SJSA1 (cell line): ENCODE results near the gene ARF1. TPM values are rescaled to one million over a fixed set of nuclear protein-coding genes. Genes with fewer than 3 reads are reported as not detected.

ENCODE experiments used
- DNase-seq, 2 experiments: peaks; one replicate each; pipeline ENCODE4 v3.0.0-alpha.2; 2015 to 2020; ENCODE audit warnings: low spot score in 2 of 2, low read depth in 1 of 2
- H3K27ac ChIP-seq: fragments of 250-450 bp; sonication (Bioruptor Pico); 2 replicates; pipeline ENCODE4 v1.5.1; 2020; ENCODE audit warnings: mild to moderate bottlenecking, moderate library complexity
- H3K27me3 ChIP-seq: fragments of 250-450 bp; sonication (Bioruptor Pico); replicated peaks from 2 replicates; pipeline ENCODE4 v1.5.1; 2020; ENCODE audit warnings: mild to moderate bottlenecking, moderate library complexity
- H3K36me3 ChIP-seq: fragments of 250-450 bp; sonication (Bioruptor Pico); 2 replicates; pipeline ENCODE4 v1.5.1; 2020; ENCODE audit warnings: mild to moderate bottlenecking
- H3K4me1 ChIP-seq: fragments of 250-450 bp; sonication (Bioruptor Pico); replicated peaks from 2 replicates; pipeline ENCODE4 v1.6.1; 2021; ENCODE audit warnings: mild to moderate bottlenecking
- H3K4me3 ChIP-seq: fragments of 250-450 bp; sonication (Bioruptor Pico); 2 replicates; pipeline ENCODE4 v1.5.1; 2020; ENCODE audit warnings: mild to moderate bottlenecking
- H3K9me3 ChIP-seq: fragments of 250-450 bp; sonication (Bioruptor Pico); replicated peaks from 2 replicates; pipeline ENCODE4 v1.5.1; 2020; ENCODE audit warnings: mild to moderate bottlenecking
- total RNA-seq: library from RNA; depleted of rRNA; stranded (reverse); fragments of >200 nt; shearing (Covaris generic); gene quantifications from 2 replicates; pipeline ENCODE4 v1.2.3, GENCODE V29; 2014

ARF1 gene
- total RNA-seq, 1 experiment from 2014 or later, result 212 TPM

DNA sequence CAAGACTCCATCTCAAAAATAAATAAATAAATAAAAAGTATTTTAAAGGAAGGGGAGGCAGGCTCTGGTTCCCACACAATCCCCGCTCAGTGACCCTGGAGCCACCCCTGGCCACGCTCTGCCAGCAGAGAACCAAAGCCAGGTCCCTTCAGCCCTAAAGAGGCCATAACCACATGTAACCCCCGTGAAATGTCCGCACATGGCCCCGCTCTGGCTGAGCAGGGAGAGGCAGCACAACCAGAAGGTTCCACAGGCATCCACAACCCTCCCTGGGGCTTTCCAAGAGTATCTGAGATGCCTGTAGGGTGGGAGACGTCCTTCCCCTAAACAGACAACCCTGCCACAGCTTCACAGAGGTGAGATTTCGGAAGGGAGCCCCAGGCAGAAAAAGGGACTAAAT is 1.4 kb upstream of the ARF1 start:
- Histone ChIP-seq H3K27me3 (no peaks in the 10 kb centered on the region), H3K4me1 (peaks cover 35% of the 10 kb centered on the region), H3K4me3 (peak overlapping the region; percentile 98; the same call in 1 of the 2 replicates), H3K36me3 (peaks cover 37% of the 10 kb centered on the region), H3K9me3 (no peaks in the 10 kb centered on the region), H3K27ac (no peak overlapping the region)
- DNase-seq, result no peak

DNA sequence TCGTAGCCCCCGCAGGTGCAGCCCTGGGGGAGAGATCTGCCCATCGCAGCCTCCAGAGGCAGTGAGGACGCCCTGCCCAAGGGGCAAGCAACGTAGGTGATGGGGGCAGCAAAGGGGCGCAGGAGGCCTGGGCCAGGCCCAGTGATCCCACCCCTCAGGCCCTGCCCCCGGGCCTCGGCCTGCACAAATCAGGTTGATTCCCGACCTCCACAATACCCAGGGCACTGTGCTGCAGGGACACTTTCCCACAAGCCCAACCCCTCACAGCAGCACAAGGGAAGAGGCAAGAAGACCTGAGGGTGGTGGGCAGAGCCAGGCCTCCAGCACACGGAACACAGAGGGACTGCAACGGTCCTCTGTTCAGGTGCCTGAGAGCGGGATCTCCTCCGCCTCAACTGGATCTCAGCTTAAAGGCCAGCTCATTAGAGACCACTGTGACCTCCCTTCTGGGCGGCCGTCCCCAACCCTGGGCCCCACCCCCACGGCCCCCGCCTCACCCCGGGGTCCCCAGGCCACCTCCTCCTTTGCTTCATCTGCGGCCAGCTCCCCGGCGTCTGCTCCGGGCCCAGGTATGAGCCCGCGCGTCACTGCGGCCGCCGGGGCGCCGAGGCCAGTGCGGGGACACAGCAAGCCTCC is 812 bp upstream of the ARF1 start:
- no peaks in the 10 kb centered on the region for H3K27me3 ChIP-seq
- no peaks in the 10 kb centered on the region for H3K9me3 ChIP-seq
- H3K4me1 ChIP-seq, result peaks cover 41% of the 10 kb centered on the region
- H3K36me3 ChIP-seq, result peaks cover 37% of the 10 kb centered on the region
- peak overlapping the region; percentile 98 for H3K4me3 ChIP-seq
- peak overlapping the region; percentile 97 for H3K27ac ChIP-seq
- no peak for DNase-seq

DNA sequence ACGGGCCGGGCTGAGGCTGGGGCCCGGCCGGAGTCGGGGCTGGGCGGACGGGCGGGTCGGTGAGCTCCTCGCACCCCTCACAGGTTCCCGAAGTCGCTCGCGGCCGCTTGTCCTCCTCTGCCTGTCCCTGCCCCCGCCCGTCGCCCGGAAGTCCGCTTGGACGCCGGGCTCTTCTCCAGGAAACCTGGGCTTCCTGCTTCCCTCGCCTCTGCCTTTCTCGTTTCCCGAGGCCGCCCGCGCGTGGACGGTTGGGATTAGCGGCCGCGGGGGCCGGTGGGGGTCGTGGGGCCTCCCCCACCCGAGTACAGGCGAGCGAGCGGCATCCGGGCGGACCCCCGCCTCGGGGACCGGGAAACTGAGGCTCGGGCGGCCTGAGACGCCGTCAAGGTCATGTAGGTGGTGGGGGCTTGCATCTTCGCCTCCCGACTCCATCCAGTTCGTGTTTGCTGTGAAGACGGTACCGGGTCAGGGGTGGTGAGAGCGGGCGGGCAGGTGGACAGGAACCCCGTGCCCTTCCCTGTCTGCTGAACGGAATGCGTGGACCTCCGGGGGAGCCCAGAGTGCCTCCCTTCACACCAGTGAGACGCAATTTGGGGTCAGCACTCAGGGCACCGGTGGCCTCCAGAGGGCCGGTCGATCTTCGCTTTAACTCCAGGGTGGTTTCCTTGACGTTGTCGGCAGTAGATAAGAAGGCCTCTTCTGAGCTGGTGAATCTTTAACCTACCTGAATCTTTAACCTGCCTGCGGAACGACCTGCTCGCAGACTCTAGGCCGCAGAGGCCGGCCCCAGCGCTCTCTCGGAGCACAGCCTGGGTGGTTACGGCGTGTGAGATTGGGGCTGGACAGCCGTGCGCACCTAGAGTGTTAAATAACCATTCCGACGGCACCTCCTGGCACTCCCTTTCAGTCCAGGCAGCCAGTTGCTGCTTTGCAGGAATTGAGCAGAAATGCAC is 686 bp downstream of the ARF1 start:
- Histone ChIP-seq H3K4me1 (peaks cover 56% of the 10 kb centered on the region), H3K27me3 (no peaks in the 10 kb centered on the region), H3K9me3 (no peaks in the 10 kb centered on the region), H3K4me3 (peak overlapping the region; percentile 98), H3K36me3 (peaks cover 40% of the 10 kb centered on the region), H3K27ac (peak overlapping the region; percentile 97)
- DNase-seq, result peak in 1 of 2 experiments; percentile 33

DNA sequence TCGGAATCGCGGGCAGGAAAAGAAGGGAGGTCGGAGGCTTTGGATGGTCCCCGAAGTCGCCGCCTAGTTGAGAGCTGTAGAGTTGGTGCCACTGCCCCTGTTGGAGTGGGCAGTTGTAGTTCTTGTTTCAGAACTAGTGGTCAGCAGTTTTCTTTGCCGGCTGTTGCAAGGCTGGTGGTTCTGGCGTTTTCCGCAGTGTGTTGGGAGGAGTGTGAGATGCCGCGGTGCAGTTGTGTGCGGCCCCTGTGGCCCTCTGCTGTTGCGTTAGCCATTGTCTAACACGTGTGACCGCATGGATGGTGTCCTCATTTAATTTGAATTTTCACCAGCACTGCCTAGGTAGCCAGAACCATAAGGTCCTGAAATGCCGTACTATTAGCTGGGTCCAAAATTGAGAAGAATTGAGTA is 1.4 kb downstream of the ARF1 start:
- Histone ChIP-seq H3K4me3 (peak overlapping the region; percentile 98), H3K4me1 (peaks cover 62% of the 10 kb centered on the region), H3K27me3 (no peaks in the 10 kb centered on the region), H3K27ac (peak overlapping the region; percentile 97), H3K36me3 (peaks cover 47% of the 10 kb centered on the region), H3K9me3 (no peaks in the 10 kb centered on the region)
- DNase-seq, result peak in 1 of 2 experiments; percentile 36

DNA sequence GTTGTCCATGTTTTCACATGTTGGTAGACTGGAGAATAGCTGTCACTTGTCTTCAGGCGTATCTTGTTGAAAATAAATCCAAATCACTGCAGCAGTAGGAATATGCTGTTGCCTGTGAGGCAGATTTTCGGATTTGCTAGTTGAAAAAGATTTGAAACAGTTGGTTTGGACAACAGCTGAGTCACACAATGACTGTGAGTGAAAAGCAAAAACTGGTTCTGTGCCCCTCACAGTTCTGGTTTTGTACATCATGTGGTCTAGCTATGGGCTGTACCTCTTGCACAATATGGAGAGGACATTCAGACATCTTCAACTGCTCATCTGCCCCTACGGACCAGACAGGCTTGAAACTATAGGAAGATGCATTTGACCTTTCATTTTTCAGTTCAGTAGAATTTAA is 1.8 kb downstream of the ARF1 start:
- Histone ChIP-seq H3K27ac (peak overlapping the region; percentile 97), H3K36me3 (peaks cover 51% of the 10 kb centered on the region), H3K4me3 (peak overlapping the region; percentile 98), H3K9me3 (no peaks in the 10 kb centered on the region), H3K27me3 (no peaks in the 10 kb centered on the region), H3K4me1 (peaks cover 62% of the 10 kb centered on the region)
- DNase-seq, result peak in 1 of 2 experiments; percentile 42

DNA sequence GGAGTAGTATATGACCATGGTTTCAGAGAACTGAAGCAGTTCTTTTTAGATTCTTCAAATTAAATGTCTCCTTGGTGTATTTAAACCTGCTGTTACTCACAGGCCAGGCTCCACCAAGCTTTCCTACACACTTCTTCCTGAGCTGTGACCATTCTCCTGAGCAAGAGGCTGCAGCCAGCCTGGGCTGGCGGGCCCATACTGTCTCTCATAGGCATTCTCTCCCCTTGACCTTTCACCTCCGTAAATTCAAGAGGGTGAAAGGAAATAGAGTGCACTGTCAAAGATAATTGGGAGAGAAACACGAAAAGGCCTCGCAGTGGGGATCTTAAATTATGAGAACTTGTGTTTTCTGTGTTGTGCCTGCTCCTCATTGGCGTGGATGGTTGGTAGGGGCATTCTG is 2.3 kb downstream of the ARF1 start:
- Histone ChIP-seq H3K27me3 (no peaks in the 10 kb centered on the region), H3K9me3 (no peaks in the 10 kb centered on the region), H3K4me3 (peak overlapping the region; percentile 98), H3K4me1 (peaks cover 63% of the 10 kb centered on the region), H3K27ac (no peak overlapping the region), H3K36me3 (peaks cover 55% of the 10 kb centered on the region)
- no peak for DNase-seq

DNA sequence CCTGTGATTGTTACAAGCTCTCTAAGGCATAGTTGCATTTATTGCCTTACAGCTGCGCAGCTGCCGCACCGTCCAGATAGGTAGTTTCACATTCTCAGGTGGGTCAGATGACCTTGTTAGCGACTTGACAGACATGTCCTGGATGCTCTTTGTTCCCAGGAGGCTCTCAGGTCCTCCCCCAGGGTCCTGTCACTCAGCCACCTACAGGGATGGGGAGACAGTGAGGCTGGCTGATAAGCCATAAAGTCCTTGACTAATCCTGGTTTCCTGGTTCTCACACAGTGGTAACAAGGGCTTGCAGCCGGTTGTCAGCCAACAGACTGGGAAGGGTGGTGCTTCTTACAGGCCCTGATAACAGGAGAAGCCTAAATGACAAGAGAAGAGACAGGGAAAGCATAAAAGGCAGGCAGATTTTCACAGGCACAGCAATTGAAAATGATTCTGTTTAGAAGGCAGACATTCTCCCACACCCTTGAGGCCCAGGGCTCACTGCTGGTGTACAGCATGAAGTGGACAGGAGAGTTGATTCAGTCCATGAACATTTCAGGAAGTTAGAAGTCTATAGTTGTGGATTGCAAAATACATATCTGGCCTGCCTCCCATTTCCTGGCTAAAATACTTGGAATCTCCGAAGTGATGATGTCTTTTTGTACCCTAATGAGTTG is 2.9 kb downstream of the ARF1 start:
- Histone ChIP-seq H3K4me3 (no peak overlapping the region), H3K4me1 (peaks cover 69% of the 10 kb centered on the region), H3K27ac (no peak overlapping the region), H3K27me3 (no peaks in the 10 kb centered on the region), H3K9me3 (no peaks in the 10 kb centered on the region), H3K36me3 (peaks cover 61% of the 10 kb centered on the region)
- no peak for DNase-seq

DNA sequence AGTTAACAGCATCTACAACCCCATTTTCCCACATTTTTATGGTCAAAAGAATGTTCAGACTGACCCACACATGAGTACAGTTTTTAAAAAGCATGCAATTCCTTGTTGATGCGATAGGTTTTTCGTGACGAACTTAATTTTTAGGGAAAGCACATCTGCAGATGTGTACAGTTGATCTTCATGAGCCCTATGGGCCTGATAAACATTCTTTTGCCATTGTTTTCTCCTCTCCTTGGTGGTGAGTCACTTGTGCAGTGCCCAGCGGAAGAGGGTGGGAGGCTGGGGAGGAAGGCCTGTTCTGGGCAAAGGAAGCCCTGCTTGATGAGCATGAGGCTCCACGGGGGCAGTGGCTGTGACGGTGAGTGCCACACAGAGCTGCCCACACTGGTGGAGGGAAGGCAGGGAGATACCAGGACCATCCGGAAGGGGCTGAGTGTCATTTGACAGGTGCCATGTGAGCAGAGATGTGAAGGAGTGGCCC is 5.3 kb downstream of the ARF1 start:
- H3K36me3 ChIP-seq, result peaks cover 82% of the 10 kb centered on the region
- H3K4me1 ChIP-seq, result peaks cover 63% of the 10 kb centered on the region

DNA sequence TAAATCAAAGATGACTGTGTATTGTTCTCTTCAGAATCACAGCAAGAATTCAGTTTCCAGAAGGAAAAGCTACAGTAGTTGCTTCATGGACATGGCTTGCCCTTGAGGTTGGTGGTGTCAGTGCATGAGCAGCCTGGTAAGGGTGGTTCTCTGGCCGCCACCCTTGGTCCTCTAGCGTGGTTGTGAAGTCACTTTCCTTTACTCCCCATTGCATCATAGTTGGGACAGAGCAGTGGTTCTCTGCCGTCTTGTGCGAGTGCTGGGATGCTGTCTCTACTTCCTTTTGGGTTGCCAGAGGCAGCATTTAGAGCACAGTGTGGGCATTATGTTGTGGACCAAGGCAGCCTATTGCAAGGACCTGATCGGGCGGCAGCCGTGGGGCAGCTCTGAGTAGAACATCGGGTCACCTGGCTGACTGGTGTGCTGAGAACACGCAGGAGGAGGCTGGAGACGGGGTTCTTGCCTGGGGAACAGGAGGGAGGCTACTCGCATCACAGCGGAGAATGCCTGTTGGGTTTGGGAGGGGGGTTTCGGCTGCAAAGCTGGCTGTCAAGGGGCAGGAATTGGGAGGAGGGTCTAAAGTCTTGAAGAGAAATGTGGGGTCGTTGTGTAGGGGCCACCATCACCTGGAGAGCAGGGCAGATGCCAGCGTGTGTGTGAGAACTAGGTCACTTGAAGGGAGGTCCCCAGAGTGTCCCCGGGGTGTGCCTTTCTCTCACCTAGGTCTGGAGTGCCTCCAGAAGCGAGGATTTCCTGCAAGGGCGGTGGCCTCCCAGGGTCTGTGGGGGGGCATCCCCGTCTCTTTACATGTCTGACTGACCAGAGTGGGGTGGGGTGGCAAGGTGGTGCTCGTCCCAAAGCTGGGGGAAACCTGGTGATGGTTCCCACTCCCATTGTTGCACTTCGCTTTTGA is 6.3 kb downstream of the ARF1 start:
- Histone ChIP-seq H3K27me3 (no peaks in the 10 kb centered on the region), H3K4me1 (peaks cover 60% of the 10 kb centered on the region), H3K9me3 (peaks cover 4% of the 10 kb centered on the region; the same call in 1 of the 2 replicates), H3K4me3 (no peak overlapping the region), H3K36me3 (peaks cover 82% of the 10 kb centered on the region), H3K27ac (peak overlapping the region; percentile 35)
- no peak for DNase-seq

More for the DNA sequence above, 5.3 kb downstream of the ARF1 start:
- no peaks in the 10 kb centered on the region for H3K9me3 ChIP-seq
- H3K4me3 ChIP-seq, result no peak overlapping the region
- no peaks in the 10 kb centered on the region for H3K27me3 ChIP-seq
- peak overlapping the region; percentile 42 for H3K27ac ChIP-seq
- peak; percentile 91 to 92 for DNase-seq

DNA sequence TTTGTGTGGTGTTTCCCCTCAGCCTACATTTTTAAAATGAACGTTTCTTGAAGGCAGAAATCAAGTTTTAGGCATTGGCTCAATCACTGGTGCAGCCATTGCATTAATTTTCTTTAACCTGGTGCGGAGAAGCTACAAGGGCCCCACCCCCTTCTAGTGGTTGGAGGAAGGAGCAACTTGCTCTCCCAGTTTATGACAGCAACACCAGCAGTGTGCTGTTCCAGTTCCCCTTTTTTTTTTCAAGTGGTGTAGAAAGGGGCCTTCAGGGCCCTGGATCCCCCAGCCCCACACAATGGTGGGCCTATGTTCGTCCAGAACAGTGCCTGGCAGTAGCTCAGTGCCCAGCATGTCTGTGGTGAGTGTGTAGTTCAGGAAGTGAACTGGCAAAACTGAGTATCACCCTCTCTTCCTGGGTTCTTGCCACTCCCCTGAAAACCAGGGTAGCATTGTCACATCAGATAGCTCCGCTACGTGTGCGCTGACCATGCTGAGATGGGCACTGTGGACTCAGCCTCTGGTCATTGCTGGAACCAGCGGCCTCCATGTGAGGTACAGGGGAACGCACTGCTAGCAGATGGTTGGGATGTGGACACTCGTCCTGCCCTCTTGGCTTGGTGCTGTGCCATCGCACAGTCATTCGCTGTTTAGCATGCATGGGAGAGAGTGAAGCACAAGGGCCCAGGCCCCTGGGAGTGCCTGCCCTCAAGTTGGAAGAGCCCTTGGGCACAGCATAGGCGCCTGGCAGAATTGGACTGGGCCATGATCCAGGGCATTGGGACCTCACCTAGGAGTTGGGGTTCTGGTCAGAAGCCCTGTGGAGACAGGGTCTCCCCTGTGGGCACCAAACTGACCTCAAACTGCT is 7.2 kb downstream of the ARF1 start:
- H3K4me3 ChIP-seq, result no peak overlapping the region
- H3K27ac ChIP-seq, result no peak overlapping the region
- DNase-seq, result no peak
- peaks cover 51% of the 10 kb centered on the region for H3K4me1 ChIP-seq
- peaks cover 82% of the 10 kb centered on the region for H3K36me3 ChIP-seq
- H3K9me3 ChIP-seq, result peaks cover 13% of the 10 kb centered on the region
- no peaks in the 10 kb centered on the region for H3K27me3 ChIP-seq

DNA sequence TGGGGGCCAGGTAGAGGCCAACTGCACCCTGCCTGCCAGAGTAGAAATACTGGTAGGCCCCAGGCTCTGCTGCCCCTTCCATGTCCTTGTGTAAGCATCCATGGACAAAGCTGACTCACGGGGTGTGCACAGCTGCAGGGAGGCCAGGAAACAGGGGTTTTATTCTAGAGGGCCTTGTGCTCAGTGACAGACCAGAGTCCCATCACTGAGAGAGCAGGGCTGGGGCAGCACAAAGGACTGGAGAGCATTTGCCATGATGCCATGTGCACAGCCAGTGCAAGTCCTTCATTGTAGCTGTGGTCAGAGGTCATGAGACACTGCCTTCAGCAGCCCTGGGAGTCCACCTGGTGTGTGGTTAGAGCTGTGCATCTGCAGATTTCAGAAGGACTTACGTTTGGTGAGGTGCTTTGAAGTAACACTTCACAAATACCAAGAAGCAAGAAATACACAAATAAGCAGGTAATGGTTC is 8.1 kb downstream of the ARF1 start:
- DNase-seq, result no peak
- H3K27ac ChIP-seq, result no peak overlapping the region
- H3K4me1 ChIP-seq, result peaks cover 42% of the 10 kb centered on the region

DNA sequence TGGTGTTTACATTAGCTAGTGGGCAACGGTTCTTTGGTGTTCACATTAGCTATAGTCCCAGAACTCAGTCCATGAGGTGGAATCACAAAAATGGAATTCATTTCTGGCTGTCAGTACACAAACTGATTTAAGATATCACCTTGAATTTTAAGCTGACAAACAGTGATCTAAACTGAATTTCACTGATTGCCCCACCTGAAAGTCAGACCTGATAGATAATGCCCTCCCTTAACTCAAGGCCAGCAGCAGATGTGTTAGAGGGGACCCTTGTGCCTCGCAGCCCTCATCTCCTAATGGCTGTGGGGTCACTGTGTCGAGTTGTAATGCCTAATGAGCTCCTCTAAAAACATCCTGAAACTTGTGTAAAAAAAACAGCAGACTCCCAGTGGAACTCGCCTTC is 8.6 kb downstream of the ARF1 start:
- H3K4me1 ChIP-seq, result peaks cover 38% of the 10 kb centered on the region

More for the DNA sequence above, 8.1 kb downstream of the ARF1 start:
- no peak overlapping the region for H3K4me3 ChIP-seq
- H3K9me3 ChIP-seq, result peaks cover 21% of the 10 kb centered on the region
- H3K36me3 ChIP-seq, result peaks cover 82% of the 10 kb centered on the region
- no peaks in the 10 kb centered on the region for H3K27me3 ChIP-seq

More for the DNA sequence above, 8.6 kb downstream of the ARF1 start:
- no peaks in the 10 kb centered on the region for H3K27me3 ChIP-seq
- H3K27ac ChIP-seq, result no peak overlapping the region
- H3K36me3 ChIP-seq, result peaks cover 82% of the 10 kb centered on the region
- H3K9me3 ChIP-seq, result peaks cover 23% of the 10 kb centered on the region
- no peak overlapping the region for H3K4me3 ChIP-seq
- peak in 1 of 2 experiments; percentile 11 for DNase-seq
